Nephron progenitor cell (in vitro differentiated cells): ENCODE measurements around the gene RABGAP1.

Experiments used
- DNase-seq: peaks from one replicate; pipeline ENCODE4 v3.0.0; 2021
- H3K27ac Mint-ChIP-seq: 2 replicates; pipeline ENCODE4 v1.8.0; 2021; ENCODE audit warnings: mild to moderate bottlenecking, moderate library complexity, mixed read lengths
- H3K27me3 Mint-ChIP-seq: 2 replicates; pipeline ENCODE4 v1.8.0; 2021; ENCODE audit warnings: mild to moderate bottlenecking, low read depth, mixed read lengths; ENCODE audit not compliant: poor library complexity
- H3K36me3 Mint-ChIP-seq: 2 replicates; pipeline ENCODE4 v1.8.0; 2021; ENCODE audit warnings: low read depth, mixed read lengths
- H3K4me1 Mint-ChIP-seq: 2 replicates; pipeline ENCODE4 v1.8.0; 2021; ENCODE audit warnings: mixed read lengths
- H3K4me3 Mint-ChIP-seq: 2 replicates; pipeline ENCODE4 v1.8.0; 2021; ENCODE audit warnings: mild to moderate bottlenecking, moderate library complexity, mixed read lengths
- H3K9me3 Mint-ChIP-seq: 2 replicates; pipeline ENCODE4 v1.8.0; 2021; ENCODE audit warnings: mild to moderate bottlenecking, moderate library complexity, mixed read lengths
- CTCF ChIP-seq: fragments of 200-600 bp; sonication (generic); IDR thresholded peaks from 2 replicates; pipeline ENCODE4 v1.5.0; 2021; ENCODE audit warnings: antibody characterized with exemption

Gene RABGAP1

GRCh38 chr9:123048748-123049147, 107.9 kb downstream of the RABGAP1 start:
- H3K36me3 Mint-ChIP-seq, result peaks cover 11% of the 10 kb centered on the region
- H3K27ac Mint-ChIP-seq, result peak overlapping the region; percentile 44
- no peak for TF ChIP-seq CTCF
- H3K27me3 Mint-ChIP-seq, result no peaks in the 10 kb centered on the region
- H3K4me3 Mint-ChIP-seq, result no peak overlapping the region
- no peaks in the 10 kb centered on the region for H3K4me1 Mint-ChIP-seq
- no peaks in the 10 kb centered on the region for H3K9me3 Mint-ChIP-seq
- no peak for DNase-seq

GRCh38 chr9:123049589-123050222, 108.9 kb downstream of the RABGAP1 start:
- no peaks in the 10 kb centered on the region for H3K9me3 Mint-ChIP-seq
- no peak overlapping the region for H3K4me3 Mint-ChIP-seq
- H3K36me3 Mint-ChIP-seq, result peaks cover 12% of the 10 kb centered on the region
- no peak for TF ChIP-seq CTCF
- no peaks in the 10 kb centered on the region for H3K27me3 Mint-ChIP-seq
- no peak overlapping the region for H3K27ac Mint-ChIP-seq
- no peak for DNase-seq
- no peaks in the 10 kb centered on the region for H3K4me1 Mint-ChIP-seq

- peaks cover 34% of the 10 kb centered on the region for H3K36me3 Mint-ChIP-seq
- H3K9me3 Mint-ChIP-seq, result peaks cover 3% of the 10 kb centered on the region
- H3K4me1 Mint-ChIP-seq, result no peaks in the 10 kb centered on the region
- TF ChIP-seq CTCF, result no peak
- H3K27me3 Mint-ChIP-seq, result no peaks in the 10 kb centered on the region
- H3K4me3 Mint-ChIP-seq, result no peak overlapping the region
- no peak overlapping the region for H3K27ac Mint-ChIP-seq
- DNase-seq, result no peak
Measured at GRCh38 chr9:123053046-123053445, 112.2 kb downstream of the RABGAP1 start.

- TF ChIP-seq CTCF, result no peak
- H3K9me3 Mint-ChIP-seq, result peaks cover 3% of the 10 kb centered on the region
- DNase-seq, result no peak
- peaks cover 35% of the 10 kb centered on the region for H3K36me3 Mint-ChIP-seq
- H3K27me3 Mint-ChIP-seq, result no peaks in the 10 kb centered on the region
- no peak overlapping the region for H3K4me3 Mint-ChIP-seq
- H3K4me1 Mint-ChIP-seq, result no peaks in the 10 kb centered on the region
- no peak overlapping the region for H3K27ac Mint-ChIP-seq
Measured at GRCh38 chr9:123053711-123054110, 112.9 kb downstream of the RABGAP1 start.

GRCh38 chr9:123058834-123059233, 118.0 kb downstream of the RABGAP1 start:
- Mint-ChIP-seq H3K36me3 (peaks cover 47% of the 10 kb centered on the region), H3K27ac (no peak overlapping the region), H3K9me3 (peaks cover 3% of the 10 kb centered on the region), H3K4me3 (no peak overlapping the region), H3K27me3 (no peaks in the 10 kb centered on the region), H3K4me1 (no peaks in the 10 kb centered on the region)
- no peak for TF ChIP-seq CTCF
- no peak for DNase-seq

GRCh38 chr9:123059472-123060220, 118.8 kb downstream of the RABGAP1 start:
- DNase-seq, result no peak
- H3K4me1 Mint-ChIP-seq, result no peaks in the 10 kb centered on the region
- H3K9me3 Mint-ChIP-seq, result peaks cover 3% of the 10 kb centered on the region
- H3K4me3 Mint-ChIP-seq, result no peak overlapping the region
- no peaks in the 10 kb centered on the region for H3K27me3 Mint-ChIP-seq
- H3K36me3 Mint-ChIP-seq, result peaks cover 41% of the 10 kb centered on the region
- no peak overlapping the region for H3K27ac Mint-ChIP-seq
- no peak for TF ChIP-seq CTCF
